B cell (primary cell): ENCODE measurements around the gene C12orf75. TPM values are rescaled to one million over a fixed set of nuclear protein-coding genes. Genes with fewer than 3 reads are reported as not detected.

Experiments
- ATAC-seq: fragments of 200-7000 bp; cut with Tn5 transposase; one replicate; pipeline ENCODE4 v1.10.0; 2021; ENCODE audit warnings: low read depth, mild to moderate bottlenecking, moderate number of reproducible peaks, moderate library complexity
- CTCF ChIA-PET: fragments of 350-600 bp; sonication (Branson Sonifier 250); formaldehyde crosslinking; loops from one replicate; lab custom pipeline; 2021; ENCODE audit warnings: antibody characterized with exemption, inconsistent platforms; lab: Charles Lee
- POLR2A ChIA-PET: fragments of 350-600 bp; sonication (Branson Sonifier 250); formaldehyde crosslinking; loops from one replicate; lab custom pipeline; 2021; ENCODE audit warnings: antibody characterized with exemption; lab: Charles Lee
- DNase-seq: peaks from one replicate; pipeline ENCODE4 v3.0.0; 2013
- H2AFZ ChIP-seq: 2 replicates; pipeline ENCODE4 v1.6.1; 2012; ENCODE audit warnings: mild to moderate bottlenecking, low read depth, low read length; ENCODE audit not compliant: insufficient read depth, poor library complexity, severe bottlenecking
- H3K27ac ChIP-seq, 2 donors: 1 replicate in 1 of 2; 2 replicates in 1 of 2; pipeline ENCODE4 v1.5.1; 2012 to 2013; ENCODE audit warnings: low read length in 2 of 2, mild to moderate bottlenecking in 2 of 2, moderate library complexity in 1 of 2
- H3K27me3 ChIP-seq, 4 experiments: fragments of 200-600 bp in 1 of 4; sonication (generic) in 1 of 4; replicated peaks in 1 of 4; 1 replicate in 2 of 4; 2 replicates in 2 of 4; pipeline versions ENCODE4 v1.6.1 to v1.7.0; 2013 to 2016; ENCODE audit warnings: low read length in 3 of 4, mild to moderate bottlenecking in 2 of 4, mixed read lengths in 1 of 4, moderate library complexity in 1 of 4; ENCODE audit not compliant: insufficient read depth in 4 of 4, control insufficient read depth in 3 of 4; ENCODE audit errors: control extremely low read depth in 1 of 4
- H3K36me3 ChIP-seq, 2 experiments: replicated peaks in 1 of 2; 1 replicate in 1 of 2; 2 replicates in 1 of 2; pipeline versions ENCODE4 v1.6.1 to v1.7.1; 2013; ENCODE audit warnings: low read length in 1 of 2; ENCODE audit not compliant: insufficient read depth in 2 of 2, control insufficient read depth in 1 of 2; ENCODE audit errors: control extremely low read depth in 1 of 2, extremely low read depth in 1 of 2
- H3K4me1 ChIP-seq, 2 donors: fragments of 200-600 bp in 1 of 2; sonication (generic) in 1 of 2; 1 replicate in 1 of 2; 2 replicates in 1 of 2; pipeline versions ENCODE4 v1.5.1 to v1.6.1; 2013 to 2017; ENCODE audit warnings: low read length in 2 of 2; ENCODE audit not compliant: control insufficient read depth in 2 of 2, insufficient read depth in 2 of 2
- H3K4me2 ChIP-seq: replicated peaks from 2 replicates; pipeline ENCODE3; 2012; ENCODE audit warnings: mild to moderate bottlenecking, low read depth, low read length; ENCODE audit not compliant: poor library complexity, severe bottlenecking
- H3K4me3 ChIP-seq, 5 experiments: fragments of 200-600 bp in 1 of 5; sonication (generic) in 1 of 5; 1 replicate in 3 of 5; 2 replicates in 2 of 5; pipeline versions ENCODE4 v1.5.1 to v1.7.0; 2011 to 2016; ENCODE audit warnings: low read length in 4 of 5, mild to moderate bottlenecking in 4 of 5, low read depth in 2 of 5, control low read depth in 1 of 5, moderate library complexity in 1 of 5; ENCODE audit not compliant: insufficient read depth in 1 of 5; ENCODE audit errors: control extremely low read depth in 1 of 5, extremely low read depth in 1 of 5
- H3K79me2 ChIP-seq: fragments of 200-600 bp; sonication (generic); one replicate; pipeline ENCODE4 v1.6.0; 2016; ENCODE audit warnings: low read length; ENCODE audit not compliant: control insufficient read depth, insufficient read depth
- H3K9ac ChIP-seq: fragments of 200-600 bp; sonication (generic); 2 replicates; pipeline ENCODE4 v1.6.1; 2017; ENCODE audit warnings: mild to moderate bottlenecking, low read length, moderate library complexity
- H3K9me3 ChIP-seq, 3 donors: one replicate each; pipeline versions ENCODE4 v1.6.1 to v1.7.1; 2013; ENCODE audit warnings: low read length in 2 of 3; ENCODE audit not compliant: control insufficient read depth in 2 of 3, insufficient read depth in 1 of 3; ENCODE audit errors: control extremely low read depth in 1 of 3
- H4K20me1 ChIP-seq: 2 replicates; pipeline ENCODE4 v1.6.0; 2012; ENCODE audit warnings: mild to moderate bottlenecking, low read length; ENCODE audit not compliant: insufficient read depth, control insufficient read depth, poor library complexity, severe bottlenecking
- H3K27ac Mint-ChIP-seq: one replicate; pipeline ENCODE4 v1.8.0; 2021; ENCODE audit warnings: mixed read lengths
- H3K27me3 Mint-ChIP-seq: one replicate; pipeline ENCODE4 v1.8.0; 2021; ENCODE audit warnings: mixed read lengths
- H3K4me1 Mint-ChIP-seq: one replicate; pipeline ENCODE4 v1.8.0; 2021; ENCODE audit warnings: mixed read lengths
- H3K4me3 Mint-ChIP-seq: one replicate; pipeline ENCODE4 v1.8.0; 2021; ENCODE audit warnings: mixed read lengths
- H3K9me3 Mint-ChIP-seq: one replicate; pipeline ENCODE4 v1.8.0; 2022; ENCODE audit warnings: mixed read lengths; ENCODE audit not compliant: insufficient read depth
- EZH2 ChIP-seq: IDR thresholded peaks from 2 replicates; pipeline ENCODE4 v1.6.1; 2012; ENCODE audit warnings: borderline replicate concordance, low read depth, mild to moderate bottlenecking, moderate library complexity, low read length; ENCODE audit not compliant: insufficient read depth, poor library complexity, severe bottlenecking
- WGBS: methylation state at CpG from one replicate; pipeline ENCODE4 v1.1.5; 2013; ENCODE audit warnings: missing lambda C conversion rate; ENCODE audit not compliant: insufficient coverage; 5-methylcytosine and 5-hydroxymethylcytosine counted together
- intact Hi-C: fragments of 100-400 bp; cut with micrococcal nuclease; formaldehyde crosslinking; loops from one replicate; pipeline ENCODE4 v1.10.0; 2022
- polyA plus RNA-seq: library from polyadenylated mRNA; depleted of rRNA; stranded (reverse); fragments of >200 nt; gene quantifications from 2 replicates; pipeline ENCODE4 v1.2.3, GENCODE V29; 2012
- total RNA-seq, 2 donors: library from RNA; stranded (reverse); fragments of 120-200 nt in 1 of 2; gene quantifications; 1 replicate in 1 of 2; 2 replicates in 1 of 2; pipeline versions ENCODE4 v1.2.3 to v1.2.4, GENCODE V29; 2013 to 2022
- TF ChIP-seq, protein P1 (sequence below): fragments of 200-600 bp; IDR thresholded peaks from one replicate; pipeline ENCODE4 v1.8.0; 2022; ENCODE audit warnings: antibody characterized with exemption, mild to moderate bottlenecking

Gene C12orf75
- total and polyA plus RNA-seq, 2 donors (not counting 1 experiment from before 2014, with no cell fraction given) = 8.5 to 12.9 TPM

DNA sequence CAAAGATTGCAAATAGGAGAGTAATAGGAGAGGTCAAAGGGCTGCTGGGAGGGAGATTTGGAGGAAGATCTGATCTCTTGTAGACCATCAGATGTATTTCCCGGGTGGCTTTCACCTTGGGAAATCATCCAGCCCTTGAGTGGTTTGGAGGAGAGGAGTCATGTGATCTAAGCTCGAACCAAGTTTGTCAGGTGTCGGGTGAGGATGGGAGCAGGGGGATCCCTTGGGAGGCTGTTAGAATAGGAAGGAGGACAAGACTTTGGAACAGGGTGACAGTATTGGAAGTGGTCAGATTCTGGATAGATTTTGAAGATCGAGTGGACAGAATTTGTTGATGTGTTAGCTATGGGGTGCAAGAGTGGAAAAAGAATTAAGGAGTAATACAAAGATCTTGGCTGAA lies 46.6 kb downstream of the C12orf75 start:
- H3K36me3 ChIP-seq = no peaks in the 10 kb centered on the region
- no peaks in the 10 kb centered on the region for H3K27me3 Mint-ChIP-seq
- H3K4me1 ChIP-seq = no peaks in the 10 kb centered on the region
- WGBS = 95% methylated on average over 4 of the region's 4 CpGs
- no peak for ATAC-seq
- no peaks in the 10 kb centered on the region for H3K79me2 ChIP-seq
- H3K9me3 Mint-ChIP-seq = no peaks in the 10 kb centered on the region
- no peak overlapping the region for H3K9ac ChIP-seq
- POLR2A ChIA-PET = no interaction called here
- no peak overlapping the region for H3K27ac Mint-ChIP-seq
- TF ChIP-seq EZH2 = no peak
- TF ChIP-seq, protein P1, sequence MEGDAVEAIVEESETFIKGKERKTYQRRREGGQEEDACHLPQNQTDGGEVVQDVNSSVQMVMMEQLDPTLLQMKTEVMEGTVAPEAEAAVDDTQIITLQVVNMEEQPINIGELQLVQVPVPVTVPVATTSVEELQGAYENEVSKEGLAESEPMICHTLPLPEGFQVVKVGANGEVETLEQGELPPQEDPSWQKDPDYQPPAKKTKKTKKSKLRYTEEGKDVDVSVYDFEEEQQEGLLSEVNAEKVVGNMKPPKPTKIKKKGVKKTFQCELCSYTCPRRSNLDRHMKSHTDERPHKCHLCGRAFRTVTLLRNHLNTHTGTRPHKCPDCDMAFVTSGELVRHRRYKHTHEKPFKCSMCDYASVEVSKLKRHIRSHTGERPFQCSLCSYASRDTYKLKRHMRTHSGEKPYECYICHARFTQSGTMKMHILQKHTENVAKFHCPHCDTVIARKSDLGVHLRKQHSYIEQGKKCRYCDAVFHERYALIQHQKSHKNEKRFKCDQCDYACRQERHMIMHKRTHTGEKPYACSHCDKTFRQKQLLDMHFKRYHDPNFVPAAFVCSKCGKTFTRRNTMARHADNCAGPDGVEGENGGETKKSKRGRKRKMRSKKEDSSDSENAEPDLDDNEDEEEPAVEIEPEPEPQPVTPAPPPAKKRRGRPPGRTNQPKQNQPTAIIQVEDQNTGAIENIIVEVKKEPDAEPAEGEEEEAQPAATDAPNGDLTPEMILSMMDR = no peak
- intact Hi-C loops = no loop called here
- H3K4me3 Mint-ChIP-seq = no peak overlapping the region
- H4K20me1 ChIP-seq = no peaks in the 10 kb centered on the region
- no peak overlapping the region for H2AFZ ChIP-seq
- H3K4me2 ChIP-seq = no peak overlapping the region
- no peaks in the 10 kb centered on the region for H3K27me3 ChIP-seq
- no peak overlapping the region for H3K27ac ChIP-seq
- no peak overlapping the region for H3K4me3 ChIP-seq
- no peak for DNase-seq
- H3K9me3 ChIP-seq = no peaks in the 10 kb centered on the region
- no peaks in the 10 kb centered on the region for H3K4me1 Mint-ChIP-seq
- CTCF ChIA-PET = interaction anchor here (0.5 kb wide), 1 partner anchor 13 kb away, joined by 3 read pairs; no protein-coding TSS in a partner anchor

- Histone ChIP-seq H3K27ac (no peak overlapping the region), H3K79me2 (no peaks in the 10 kb centered on the region), H3K4me2 (no peak overlapping the region), H3K4me1 (peaks cover 0 to 3% of the 10 kb centered on the region in 2 donors), H3K9ac (no peak overlapping the region), H3K27me3 (no peaks in the 10 kb centered on the region), H4K20me1 (no peaks in the 10 kb centered on the region), H3K9me3 (no peaks in the 10 kb centered on the region), H2AFZ (no peak overlapping the region), H3K4me3 (no peak overlapping the region), H3K36me3 (no peaks in the 10 kb centered on the region)
- POLR2A ChIA-PET = no interaction called here
- CTCF ChIA-PET = interaction anchor here (1.0 kb wide), 1 partner anchor 11 kb away, joined by 3 read pairs; no protein-coding TSS in a partner anchor
- Mint-ChIP-seq H3K9me3 (no peaks in the 10 kb centered on the region), H3K27ac (no peak overlapping the region), H3K27me3 (no peaks in the 10 kb centered on the region), H3K4me3 (no peak overlapping the region), H3K4me1 (no peaks in the 10 kb centered on the region)
- intact Hi-C loops = no loop called here
- DNase-seq (no peak), ATAC-seq (no peak)
- 98% methylated on average over 7 of the region's 7 CpGs for WGBS
- TF ChIP-seq, protein P1 = no peak
- no peak for TF ChIP-seq EZH2
Measured at GRCh38 chr12:105378911-105379310, 48.4 kb downstream of the C12orf75 start.
